ENCODE results near the gene SLC38A6. TPM values are rescaled to one million over a fixed set of nuclear protein-coding genes. Genes with fewer than 3 reads are reported as not detected.
A peak's percentile ranks its signal among the peaks of the same experiment; 100 is the strongest.
"Not testable (repeated sequence)": the region's sequence is repeated elsewhere in the genome, so short reads cannot be mapped to it uniquely, and the experiment has no call there.

The SLC38A6 gene
- total RNA-seq, 1 donor from 2014 or later: 60.1 TPM

- no peak for DNase-seq (ENCODE audit: low read depth)
Observed at GRCh38 chr14:61050417-61050816, 69.4 kb downstream of the SLC38A6 start.

GRCh38 chr14:61051051-61051450 is 70.0 kb downstream of the SLC38A6 start:
- peak; percentile 42 for DNase-seq (ENCODE audit: low read depth)

GRCh38 chr14:61051621-61052020 is 70.6 kb downstream of the SLC38A6 start:
- DNase-seq (ENCODE audit: low read depth): no peak

GRCh38 chr14:61063461-61063860 is 82.4 kb downstream of the SLC38A6 start:
- no peak for DNase-seq (ENCODE audit: low read depth)

DNA sequence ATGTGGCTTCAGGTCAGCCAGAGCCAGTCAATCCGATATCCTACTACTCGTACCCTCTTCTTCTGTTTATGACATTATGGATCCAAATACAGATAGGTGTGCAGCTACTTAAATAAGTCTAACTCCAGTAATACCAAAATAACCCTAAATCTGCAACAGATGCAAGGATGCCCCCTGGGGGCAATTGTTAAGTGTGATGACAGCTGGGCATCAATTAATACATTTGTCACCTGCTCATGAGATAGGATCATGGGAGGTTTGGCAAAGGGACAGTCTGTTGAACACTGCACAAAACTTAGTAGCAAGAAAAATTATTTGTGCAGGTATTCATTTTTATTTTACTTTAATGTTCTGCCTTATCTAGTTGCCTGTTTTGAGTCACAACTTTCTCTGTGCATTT is 83.2 kb downstream of the SLC38A6 start:
- peak; percentile 50 for DNase-seq (ENCODE audit: low read depth)

- no peak for DNase-seq (ENCODE audit: low read depth)
Observed at GRCh38 chr14:61064856-61065255, 83.8 kb downstream of the SLC38A6 start.

GRCh38 chr14:61065656-61066055 is 84.6 kb downstream of the SLC38A6 start:
- no peak for DNase-seq (ENCODE audit: low read depth)

DNA sequence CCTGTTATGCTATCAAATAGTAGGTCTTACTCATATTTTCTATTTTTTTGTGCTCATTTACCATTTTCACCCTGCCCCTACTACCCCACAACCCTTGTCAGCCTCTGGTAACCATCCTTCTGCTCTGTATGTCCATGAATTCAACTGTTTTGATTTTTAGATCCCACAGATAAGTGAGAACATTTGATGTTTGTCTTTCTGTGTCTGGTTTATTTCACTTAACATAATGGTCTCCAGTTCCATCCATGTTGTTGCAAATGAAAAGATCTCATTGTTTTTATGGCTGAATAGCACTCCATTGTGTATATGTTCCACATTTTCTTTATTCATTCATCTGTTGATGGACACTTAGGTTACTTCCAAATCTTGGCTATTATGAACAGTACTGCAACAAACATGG is 91.4 kb downstream of the SLC38A6 start:
- DNase-seq (ENCODE audit: low read depth): not testable (repeated sequence)

DNA sequence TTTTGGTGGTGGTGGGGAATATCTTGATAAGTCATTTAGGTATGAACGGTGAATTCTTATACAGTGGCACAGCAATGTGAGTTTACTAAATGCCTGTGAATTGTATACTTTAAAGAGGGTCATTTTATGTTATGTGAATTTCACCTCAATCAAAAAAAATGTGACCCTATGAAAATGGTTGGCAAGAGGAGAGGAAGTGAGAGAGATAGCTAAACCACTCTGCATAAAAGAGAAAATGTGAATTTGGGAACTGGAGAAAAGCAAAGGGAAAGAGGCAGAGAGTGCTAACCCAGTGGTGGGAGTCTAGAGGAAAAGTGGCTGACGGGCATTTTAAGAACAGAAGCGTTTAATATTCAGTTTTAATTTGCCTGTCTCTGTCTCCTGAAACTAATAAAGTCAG is 93.8 kb downstream of the SLC38A6 start:
- DNase-seq (ENCODE audit: low read depth): no peak

- DNase-seq (ENCODE audit: low read depth): peak; percentile 83
Observed at GRCh38 chr14:61076556-61076955, 95.5 kb downstream of the SLC38A6 start.

DNA sequence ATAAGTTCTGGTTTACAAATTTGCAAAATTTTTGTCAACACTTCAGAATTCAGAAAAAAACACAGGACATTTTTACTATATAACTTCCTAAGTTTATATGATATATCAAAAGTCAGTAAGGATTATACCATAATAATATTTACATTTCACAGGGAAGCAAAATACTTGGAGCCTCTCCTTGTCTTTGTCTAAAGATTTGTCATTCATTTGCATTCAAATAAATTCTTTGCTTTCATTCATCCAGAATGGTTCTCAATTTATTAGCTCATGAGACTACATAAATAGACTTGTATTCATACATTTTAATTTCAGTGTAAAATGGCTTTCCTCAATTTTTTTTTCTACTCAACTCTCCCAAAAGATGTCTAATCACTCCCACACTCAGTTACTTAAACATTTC is 96.4 kb downstream of the SLC38A6 start:
- DNase-seq (ENCODE audit: low read depth): no peak

DNA sequence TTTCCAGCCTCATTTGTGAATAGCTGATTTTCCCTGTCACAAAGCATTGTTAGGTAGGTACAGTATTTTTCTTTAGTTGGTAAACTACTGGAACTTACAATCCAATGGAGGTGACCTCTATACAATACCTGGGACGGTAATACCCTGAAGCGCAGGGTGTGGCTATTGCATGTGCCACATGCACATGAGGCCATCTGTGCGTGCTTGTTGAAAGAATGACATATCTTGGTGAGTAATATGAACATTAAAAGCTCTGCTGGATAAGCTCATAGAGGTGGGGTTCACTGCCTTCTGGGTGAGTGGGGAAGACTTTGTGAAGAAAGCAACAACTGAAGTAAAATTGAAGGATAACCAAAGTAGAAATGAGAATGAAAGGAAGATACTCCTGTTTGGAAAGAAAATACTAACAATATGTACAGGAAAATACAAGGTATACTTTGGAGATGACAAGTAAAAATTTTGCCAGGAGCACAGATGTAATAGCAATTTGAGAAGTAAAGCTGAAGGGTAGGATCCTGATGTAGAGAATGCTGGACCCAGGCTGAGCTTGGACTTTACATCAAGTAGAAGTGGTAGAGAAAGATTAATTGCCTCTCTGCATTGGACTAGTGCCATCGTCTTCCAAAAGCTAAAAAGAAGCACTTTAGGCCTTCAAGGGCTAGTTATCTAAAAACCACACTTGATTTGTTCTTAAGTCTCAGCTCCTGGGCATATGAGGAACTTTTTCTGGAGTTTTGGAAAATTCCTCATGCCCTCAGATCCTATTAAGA is 97.1 kb downstream of the SLC38A6 start:
- peak; percentile 57 for DNase-seq (ENCODE audit: low read depth)

DNA sequence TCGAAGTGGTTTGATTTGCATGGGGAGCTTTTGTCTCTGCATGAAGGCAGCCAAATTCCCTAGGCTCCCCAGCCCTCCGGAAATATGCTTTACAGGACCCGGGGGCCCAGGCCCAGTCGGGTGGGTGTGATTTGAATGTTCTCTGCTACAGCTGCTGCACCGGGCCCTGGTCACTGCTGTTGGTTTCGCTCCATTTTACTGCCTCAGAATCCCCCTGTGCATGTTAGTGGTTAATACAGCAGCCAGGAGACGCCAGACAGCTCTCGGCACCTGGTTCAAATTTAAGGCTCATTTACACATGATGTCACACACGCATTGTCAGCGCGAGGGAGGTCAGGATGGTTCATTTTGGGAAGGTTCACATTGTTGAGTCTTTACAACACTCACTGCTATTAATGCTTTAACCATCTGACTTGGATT is 99.6 kb downstream of the SLC38A6 start:
- DNase-seq (ENCODE audit: low read depth): peak; percentile 63

DNA sequence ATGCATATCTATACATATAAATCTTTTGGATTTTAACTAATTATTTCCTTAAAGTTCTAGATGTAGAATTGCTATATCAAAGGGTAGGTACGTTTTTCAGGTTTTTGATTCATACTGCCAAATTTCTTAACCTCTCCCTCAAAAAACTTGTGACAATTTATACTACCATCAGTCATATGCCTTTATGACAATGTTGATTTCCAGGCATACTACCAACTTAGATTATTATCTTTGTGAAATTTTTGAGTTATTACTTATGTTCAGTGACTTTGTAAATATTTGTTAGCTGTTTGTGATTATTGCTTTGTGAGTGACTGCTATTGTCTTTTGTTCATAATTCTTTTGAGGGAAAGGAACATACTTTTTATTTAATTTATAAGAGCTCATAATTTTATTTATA is 107.0 kb downstream of the SLC38A6 start:
- DNase-seq (ENCODE audit: low read depth): no peak

DNA sequence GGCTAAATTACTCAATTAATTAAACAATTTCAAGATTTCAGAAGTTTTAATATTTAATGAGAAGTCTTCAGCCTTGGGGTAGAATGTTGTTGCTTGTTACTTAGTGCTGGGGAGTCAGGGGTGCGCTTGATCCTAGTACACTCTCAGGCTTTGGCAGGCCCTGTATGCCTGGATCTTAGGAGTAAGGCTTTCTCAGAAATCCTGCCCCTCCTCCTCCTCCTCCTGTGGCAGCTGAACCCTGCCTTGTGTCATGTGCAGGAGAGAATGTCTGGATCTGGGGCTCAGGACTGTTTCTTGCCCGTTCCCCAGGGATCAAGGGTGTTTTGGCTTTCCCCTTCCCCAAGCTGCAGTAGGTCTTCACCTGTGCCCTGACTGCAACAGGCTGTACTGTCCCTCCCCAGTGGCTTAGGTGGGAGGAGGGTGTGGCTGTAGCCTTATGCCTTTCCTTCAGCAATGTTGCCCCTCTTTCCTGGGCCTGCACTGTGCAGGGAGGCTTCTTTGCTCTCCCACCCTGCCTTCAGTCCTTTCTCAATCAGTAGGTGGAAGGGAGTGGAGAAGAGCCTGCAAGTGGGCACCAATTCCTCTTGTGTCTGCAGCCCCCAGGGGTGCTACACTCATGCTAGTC is 108.2 kb downstream of the SLC38A6 start:
- no peak for DNase-seq (ENCODE audit: low read depth)

- DNase-seq (ENCODE audit: low read depth): no peak
Observed at GRCh38 chr14:61090432-61091216, 109.6 kb downstream of the SLC38A6 start.

- DNase-seq (ENCODE audit: low read depth): no peak
Observed at GRCh38 chr14:61091657-61092273, 110.7 kb downstream of the SLC38A6 start.

GRCh38 chr14:61098096-61098495 is 117.1 kb downstream of the SLC38A6 start:
- DNase-seq (ENCODE audit: low read depth): not testable (repeated sequence)

DNA sequence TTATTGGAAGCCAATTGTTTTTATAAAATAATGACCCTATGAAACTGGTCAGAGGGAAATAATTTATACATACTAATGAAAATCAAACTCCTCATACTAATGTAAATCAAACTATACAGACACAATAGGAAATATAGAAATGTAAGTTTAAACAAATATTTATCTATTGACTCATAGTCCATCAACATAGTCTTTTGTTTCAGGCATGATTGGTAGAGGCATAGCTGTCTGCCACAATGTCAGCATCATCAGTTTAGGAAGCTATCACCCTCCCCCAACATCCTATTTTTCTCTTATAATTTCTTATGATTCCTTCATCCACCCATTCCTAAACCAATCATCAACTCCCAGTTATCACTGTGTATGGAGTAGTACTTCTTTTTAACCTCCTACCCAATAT is 117.7 kb downstream of the SLC38A6 start:
- DNase-seq (ENCODE audit: low read depth): no peak

DNA sequence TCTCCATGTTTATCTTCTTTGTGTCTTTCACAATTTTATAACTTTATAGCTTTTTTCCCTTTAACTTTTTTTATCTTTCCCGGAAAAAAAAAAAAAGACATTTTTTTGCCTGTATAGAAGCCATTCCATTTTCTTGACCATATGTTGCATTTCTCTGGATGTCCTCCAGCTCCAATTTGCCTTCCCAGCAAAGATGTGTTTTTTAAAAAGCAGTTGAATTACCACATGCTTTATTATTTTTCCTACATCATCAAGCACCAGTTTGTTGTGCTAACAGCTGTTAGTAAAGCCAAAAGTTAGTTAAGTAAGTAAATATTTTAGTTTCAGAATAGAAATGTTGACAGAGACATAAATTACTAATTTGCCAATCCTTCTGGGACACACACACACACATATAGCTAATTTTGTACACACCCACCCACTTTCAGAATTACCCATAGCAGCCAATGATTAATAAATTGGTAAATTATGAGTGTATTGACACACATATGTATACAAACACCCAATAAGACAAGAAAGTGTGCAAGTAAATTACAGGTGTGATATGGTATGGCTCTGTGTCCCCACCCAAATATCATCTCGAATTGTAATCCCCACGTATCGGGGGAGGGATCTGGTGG is 118.3 kb downstream of the SLC38A6 start:
- DNase-seq (ENCODE audit: low read depth): no peak

All from myocyte (in vitro differentiated cells).